SK-N-SH (cell line): ENCODE measurements around the gene SAGE1. TPM values are rescaled to one million over a fixed set of nuclear protein-coding genes. Genes with fewer than 3 reads are reported as not detected.

ENCODE experiments used
- CTCF ChIA-PET: fragments of 300-600, 350-600 bp; formaldehyde crosslinking; extraction: SDS; loops from one replicate; lab custom pipeline; 2021; lab: Yijun Ruan, JAX
- POLR2A ChIA-PET: fragments of 350-600 bp; sonication (Branson Sonifier 250); formaldehyde crosslinking; extraction: SDS; loops from one replicate; lab custom pipeline; 2020; ENCODE audit warnings: antibody characterized with exemption, inconsistent platforms; lab: Yijun Ruan, JAX
- DNase-seq: peaks from one replicate; pipeline ENCODE4 v3.0.0; 2012
- H2AFZ ChIP-seq: fragments of 200-600 bp; sonication (generic); 2 replicates; pipeline ENCODE4 v1.8.1; 2016; ENCODE audit warnings: antibody characterized with exemption, mild to moderate bottlenecking, low read depth
- H3F3A ChIP-seq: fragments of 200-600 bp; sonication (generic); replicated peaks from 2 replicates; pipeline ENCODE3; 2016; ENCODE audit warnings: antibody characterized with exemption, mild to moderate bottlenecking; ENCODE audit not compliant: insufficient read depth
- H3K27ac ChIP-seq, 2 experiments: fragments of 200-500 bp in 1 of 2; fragments of 200-600 bp in 1 of 2; sonication (Bioruptor generic) in 1 of 2; sonication (generic), shearing (Covaris generic) in 1 of 2; 2 replicates each; pipeline versions ENCODE4 v1.5.1 to v1.6.1; 2014 to 2016; ENCODE audit warnings: low read depth in 2 of 2, inconsistent platforms in 1 of 2, low read length in 1 of 2, mild to moderate bottlenecking in 1 of 2, mixed read lengths in 1 of 2
- H3K27me3 ChIP-seq: fragments of 200-600 bp; sonication (generic), shearing (Covaris generic); 2 replicates; pipeline ENCODE4 v1.6.1; 2016; ENCODE audit warnings: mixed run types; ENCODE audit not compliant: insufficient read depth
- H3K36me3 ChIP-seq, 2 experiments: fragments of 200-500 bp in 1 of 2; fragments of 200-600 bp in 1 of 2; sonication (Bioruptor generic) in 1 of 2; sonication (generic) in 1 of 2; replicated peaks in 1 of 2; 2 replicates each; pipeline versions ENCODE3 to v1.5.1; 2014 to 2016; ENCODE audit warnings: low read length in 1 of 2, mild to moderate bottlenecking in 1 of 2; ENCODE audit not compliant: insufficient read depth in 2 of 2, control insufficient read depth in 1 of 2
- H3K4me1 ChIP-seq, 2 experiments: fragments of 200-500 bp in 1 of 2; fragments of 200-600 bp in 1 of 2; sonication (Bioruptor generic) in 1 of 2; sonication (generic), shearing (Covaris generic) in 1 of 2; 2 replicates each; pipeline versions ENCODE4 v1.5.1 to v1.6.1; 2014 to 2016; ENCODE audit warnings: low read depth in 1 of 2, low read length in 1 of 2, mixed run types in 1 of 2; ENCODE audit not compliant: insufficient read depth in 2 of 2, control insufficient read depth in 1 of 2
- H3K4me2 ChIP-seq: fragments of 200-600 bp; sonication (generic), shearing (Covaris generic); 2 replicates; pipeline ENCODE4 v1.6.1; 2017; ENCODE audit warnings: mixed run types
- H3K4me3 ChIP-seq, 2 experiments: fragments of 200-500 bp in 1 of 2; fragments of 200-600 bp in 1 of 2; sonication (Bioruptor generic) in 1 of 2; sonication (generic), shearing (Covaris generic) in 1 of 2; 2 replicates each; pipeline versions ENCODE4 v1.5.1 to v1.8.1; 2014 to 2016; ENCODE audit warnings: low read depth in 2 of 2, inconsistent platforms in 1 of 2, low read length in 1 of 2, mild to moderate bottlenecking in 1 of 2, mixed read lengths in 1 of 2, moderate library complexity in 1 of 2
- H3K79me2 ChIP-seq: fragments of 200-600 bp; sonication (generic); 2 replicates; pipeline ENCODE4 v1.8.1; 2017; ENCODE audit warnings: mild to moderate bottlenecking; ENCODE audit not compliant: insufficient read depth
- H3K9ac ChIP-seq: fragments of 200-600 bp; sonication (generic); 2 replicates; pipeline ENCODE4 v1.6.1; 2017; ENCODE audit warnings: mixed run types
- H3K9me2 ChIP-seq: fragments of 200-600 bp; sonication (generic); 2 replicates; pipeline ENCODE4 v1.6.1; 2017; ENCODE audit warnings: mixed run types
- H3K9me3 ChIP-seq: fragments of 200-600 bp; sonication (generic); 2 replicates; pipeline ENCODE4 v1.6.1; 2017; ENCODE audit warnings: mixed run types, mild to moderate bottlenecking, moderate library complexity
- H4K20me1 ChIP-seq: fragments of 200-600 bp; sonication (generic); 2 replicates; pipeline ENCODE4 v1.6.1; 2017; ENCODE audit warnings: mild to moderate bottlenecking, mixed run types; ENCODE audit not compliant: insufficient read depth
- EZH2phosphoT487 ChIP-seq: fragments of 200-600 bp; sonication (generic); IDR thresholded peaks from 2 replicates; pipeline ENCODE4 v1.6.1; 2017; ENCODE audit warnings: low read depth, mixed run types, mild to moderate bottlenecking, antibody characterized with exemption, moderate library complexity, borderline replicate concordance
- MAX ChIP-seq: IDR thresholded peaks from 2 replicates; pipeline ENCODE4 v1.4.0; 2012; ENCODE audit warnings: low read depth
- NRF1 ChIP-seq: IDR thresholded peaks from 2 replicates; pipeline ENCODE4 v1.6.1; 2012; ENCODE audit warnings: low read depth, mild to moderate bottlenecking, low read length
- RXRA ChIP-seq: IDR thresholded peaks from 2 replicates; pipeline ENCODE4 v1.4.0; 2012; ENCODE audit warnings: low read depth, mild to moderate bottlenecking, borderline replicate concordance
- TEAD4 ChIP-seq: IDR thresholded peaks from 2 replicates; pipeline ENCODE4 v1.4.0; 2012; ENCODE audit warnings: mild to moderate bottlenecking, borderline replicate concordance; ENCODE audit not compliant: insufficient read depth
- USF1 ChIP-seq: IDR thresholded peaks from 2 replicates; pipeline ENCODE4 v1.4.0; 2012; ENCODE audit warnings: low read depth, borderline replicate concordance
- WGBS: methylation state at CpG from one replicate; pipeline ENCODE4 v1.1.6; 2017; ENCODE audit warnings: low lambda C conversion rate; 5-methylcytosine and 5-hydroxymethylcytosine counted together
- polyA plus RNA-seq, 3 experiments: library from polyadenylated mRNA; depleted of rRNA; stranded (reverse); fragments of >200 nt; gene quantifications; 2 replicates each; pipeline ENCODE4 v1.2.3, GENCODE V29; 2012
- TF ChIP-seq, protein P1 (sequence below): fragments of 150-350 bp; IDR thresholded peaks from 2 replicates; pipeline ENCODE4 v1.6.1; 2017; ENCODE audit warnings: antibody characterized with exemption, low read length, low read depth, borderline replicate concordance

The SAGE1 gene
- polyA plus RNA-seq, 1 of the 3 experiments (the other 2 are of a cell fraction): not detected

GRCh38 chrX:135944486-135944885 lies 51.0 kb downstream of the SAGE1 start:
- H3K27me3 ChIP-seq: no peaks in the 10 kb centered on the region

DNA sequence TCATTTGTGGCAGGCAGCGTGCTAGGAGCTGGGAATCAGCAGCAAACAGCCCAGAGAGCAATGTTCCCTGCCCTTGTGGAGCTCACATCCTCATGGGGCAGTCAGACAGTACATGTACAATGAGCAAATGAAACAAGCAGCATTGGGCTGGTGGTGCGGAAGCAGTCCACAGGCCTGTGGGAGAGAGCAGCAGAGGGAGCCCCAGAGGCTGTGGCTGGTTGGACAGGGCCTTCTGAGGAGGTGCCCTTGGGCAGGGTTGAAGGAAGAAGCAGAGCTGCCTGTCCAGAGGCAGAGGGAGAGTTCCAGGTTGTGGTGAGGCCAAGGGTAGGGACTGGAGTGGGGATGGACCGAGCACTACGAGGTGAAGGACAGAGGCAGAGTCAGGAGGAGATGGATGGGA lies 57.8 kb downstream of the SAGE1 start:
- Histone ChIP-seq H3K9me3 (no peaks in the 10 kb centered on the region), H4K20me1 (no peaks in the 10 kb centered on the region), H3K79me2 (no peaks in the 10 kb centered on the region), H2AFZ (no peak overlapping the region), H3K9me2 (no peaks in the 10 kb centered on the region), H3K36me3 (no peaks in the 10 kb centered on the region), H3K9ac (no peak overlapping the region), H3K4me3 (no peak overlapping the region), H3F3A (no peaks in the 10 kb centered on the region), H3K27ac (no peak overlapping the region), H3K4me2 (no peak overlapping the region), H3K4me1 (no peaks in the 10 kb centered on the region), H3K27me3 (no peaks in the 10 kb centered on the region)
- CTCF ChIA-PET: no interaction called here
- POLR2A ChIA-PET: no interaction called here
- no peak for TF ChIP-seq MAX
- no peak for TF ChIP-seq USF1
- no peak for TF ChIP-seq NRF1
- no peak for TF ChIP-seq RXRA
- TF ChIP-seq, protein P1, sequence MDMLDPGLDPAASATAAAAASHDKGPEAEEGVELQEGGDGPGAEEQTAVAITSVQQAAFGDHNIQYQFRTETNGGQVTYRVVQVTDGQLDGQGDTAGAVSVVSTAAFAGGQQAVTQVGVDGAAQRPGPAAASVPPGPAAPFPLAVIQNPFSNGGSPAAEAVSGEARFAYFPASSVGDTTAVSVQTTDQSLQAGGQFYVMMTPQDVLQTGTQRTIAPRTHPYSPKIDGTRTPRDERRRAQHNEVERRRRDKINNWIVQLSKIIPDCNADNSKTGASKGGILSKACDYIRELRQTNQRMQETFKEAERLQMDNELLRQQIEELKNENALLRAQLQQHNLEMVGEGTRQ: no peak
- no peak for TF ChIP-seq TEAD4
- WGBS: 38% methylated on average over 4 of the region's 4 CpGs
- DNase-seq: no peak

More at GRCh38 chrX:135944486-135944885, 51.0 kb downstream of the SAGE1 start:
- no peaks in the 10 kb centered on the region for H3F3A ChIP-seq
- POLR2A ChIA-PET: no interaction called here
- CTCF ChIA-PET: no interaction called here
- no peak overlapping the region for H3K4me2 ChIP-seq
- H3K9me2 ChIP-seq: no peaks in the 10 kb centered on the region
- 19% methylated on average over 2 of the region's 2 CpGs for WGBS
- H3K9ac ChIP-seq: no peak overlapping the region
- TF ChIP-seq EZH2phosphoT487: no peak
- no peaks in the 10 kb centered on the region for H3K4me1 ChIP-seq
- no peak overlapping the region for H3K4me3 ChIP-seq
- DNase-seq: no peak
- no peaks in the 10 kb centered on the region for H3K36me3 ChIP-seq
- H3K79me2 ChIP-seq: no peaks in the 10 kb centered on the region
- no peak overlapping the region for H2AFZ ChIP-seq
- no peaks in the 10 kb centered on the region for H4K20me1 ChIP-seq
- H3K9me3 ChIP-seq: no peaks in the 10 kb centered on the region
- no peak overlapping the region for H3K27ac ChIP-seq

Other genes with a start within 250 kb of the SAGE1 start
- not detected in 2 replicates for gene CT45A1, start 180.1 kb upstream of the SAGE1 start, polyA plus RNA-seq (2012; rRNA removed)
- gene CT45A3, start 125.5 kb upstream of the SAGE1 start, polyA plus RNA-seq (2012; rRNA removed): not detected in 2 replicates
- gene CT45A5, start 108.2 kb upstream of the SAGE1 start, polyA plus RNA-seq (2012; rRNA removed): not detected in 2 replicates
- gene CT45A6, start 90.9 kb upstream of the SAGE1 start, polyA plus RNA-seq (2012; rRNA removed): not detected in 2 replicates
- gene CT45A2, start 73.7 kb upstream of the SAGE1 start, polyA plus RNA-seq (2012; rRNA removed): not detected in 2 replicates
- not detected in 2 replicates for gene CT45A7, start 56.4 kb upstream of the SAGE1 start, polyA plus RNA-seq (2012; rRNA removed)
- gene CT45A8, start 39.2 kb upstream of the SAGE1 start, polyA plus RNA-seq (2012; rRNA removed): not detected in 2 replicates
- gene CT45A9, start 21.9 kb upstream of the SAGE1 start, polyA plus RNA-seq (2012; rRNA removed): not detected in 2 replicates
- not detected in 2 replicates for gene CT45A10, start 272 bp upstream of the SAGE1 start, polyA plus RNA-seq (2012; rRNA removed)
- gene MMGT1, start 80.3 kb downstream of the SAGE1 start, polyA plus RNA-seq (2012; rRNA removed): 7.3 and 8.7 TPM in 2 replicates
- 5.0 and 6.7 TPM in 2 replicates for gene SLC9A6, start 91.7 kb downstream of the SAGE1 start, polyA plus RNA-seq (2012; rRNA removed)